ENCODE measurements around the gene PRPH2.

- TF ChIP-seq CTCF (IDR thresholded peaks at IDR 0.05; ENCODE audit: poor library complexity) (no peak), EZH2 (IDR thresholded peaks at IDR 0.05; ENCODE audit: borderline replicate concordance) (no peak)
Observed at GRCh38 chr6:42708096-42708495, 14.3 kb downstream of the PRPH2 start.
